HK-2 (cell line): ENCODE results near the gene STRA8.

Experiments
- DNase-seq: peaks from one replicate; pipeline ENCODE4 v3.0.0-alpha.2; 2018; ENCODE audit not compliant: unreplicated experiment

STRA8 gene

DNA sequence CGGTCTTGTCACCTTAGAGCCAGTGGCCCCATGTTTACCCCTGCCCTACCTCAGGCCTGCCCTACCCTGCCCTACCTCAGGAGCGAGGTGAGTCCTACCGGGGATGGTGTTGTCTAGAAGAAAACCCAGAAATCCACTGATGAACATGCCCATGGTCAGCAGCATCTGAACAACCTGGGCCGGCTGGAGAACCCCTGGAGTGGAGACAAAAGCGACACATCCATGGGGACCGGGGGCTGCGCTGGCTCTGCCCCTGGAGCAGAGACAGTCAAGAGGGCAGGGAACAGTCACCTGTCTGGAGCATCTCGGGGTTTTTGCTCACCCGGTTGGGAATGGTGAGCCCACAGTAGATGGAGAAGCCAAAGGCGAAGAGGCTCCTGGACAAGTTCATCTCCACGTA lies 36.3 kb downstream of the STRA8 start:
- DNase-seq, result no peak

DNA sequence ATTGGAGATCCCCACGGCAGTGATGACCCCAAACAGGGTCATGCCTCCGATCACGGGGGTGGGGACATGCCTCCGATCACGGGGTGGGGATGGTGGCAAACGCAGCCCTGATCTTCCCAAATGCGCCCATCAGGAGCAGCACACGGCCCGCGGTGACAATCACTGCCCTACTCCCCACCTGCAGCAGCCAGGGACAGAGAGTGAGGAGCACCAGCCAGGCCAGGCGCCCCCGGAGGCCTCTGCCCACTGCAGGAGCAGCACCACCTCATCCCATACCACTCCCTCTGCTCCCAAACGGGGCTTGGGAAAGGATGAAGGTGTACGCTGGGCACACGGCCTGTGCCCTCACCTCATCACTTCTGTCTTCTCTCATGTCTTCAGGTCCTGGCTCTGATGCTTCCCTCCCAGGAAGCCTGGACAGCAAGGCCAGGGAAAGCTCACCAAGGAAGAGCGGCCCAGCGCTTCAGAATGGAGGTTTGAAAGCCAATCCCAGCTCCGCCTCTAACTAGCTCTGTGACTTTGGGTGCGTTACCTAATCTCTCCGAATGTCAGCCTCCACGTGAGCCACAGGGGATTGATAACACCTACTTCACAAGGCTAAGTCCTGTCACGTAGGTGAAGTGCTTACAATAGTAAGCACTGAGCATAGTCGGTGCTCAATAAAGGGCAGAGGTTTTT lies 37.1 kb downstream of the STRA8 start:
- DNase-seq, result no peak

DNA sequence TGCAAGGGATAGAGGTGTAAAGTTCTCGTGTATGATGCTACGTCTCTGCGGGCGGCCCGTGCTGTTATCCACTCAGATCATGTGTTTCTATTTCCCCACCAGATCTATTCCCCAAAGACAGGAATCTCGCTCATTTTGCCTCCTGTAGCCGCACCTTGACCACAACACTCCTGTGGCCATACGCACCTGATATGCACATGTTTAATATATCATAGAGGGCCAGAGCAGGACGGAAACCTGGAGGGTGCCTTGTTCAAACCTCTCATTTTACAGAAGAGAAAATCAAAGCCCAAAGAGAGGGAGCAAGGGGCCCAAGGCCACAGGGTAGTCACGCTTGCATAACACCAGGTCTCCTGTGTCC lies 37.6 kb downstream of the STRA8 start:
- no peak for DNase-seq

DNA sequence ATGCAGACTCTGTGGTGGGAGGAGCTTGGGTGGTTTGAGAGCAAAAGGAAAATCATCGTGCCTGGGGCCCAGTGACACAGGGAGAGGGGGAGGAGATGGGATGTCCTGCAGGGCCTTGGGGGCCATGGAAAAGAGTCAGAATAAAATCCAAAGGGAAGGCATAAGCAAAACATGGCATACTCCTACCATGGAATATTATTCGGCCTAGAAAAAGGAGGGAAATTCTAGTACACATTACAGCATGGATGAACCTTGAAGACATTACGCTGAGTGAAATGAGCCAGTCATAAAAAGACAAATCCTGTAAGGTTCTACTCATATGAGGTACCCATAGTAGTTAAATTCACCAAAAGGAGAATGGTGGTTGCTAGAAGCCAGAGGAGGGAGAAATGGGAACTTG lies 38.7 kb downstream of the STRA8 start:
- DNase-seq, result no peak

DNA sequence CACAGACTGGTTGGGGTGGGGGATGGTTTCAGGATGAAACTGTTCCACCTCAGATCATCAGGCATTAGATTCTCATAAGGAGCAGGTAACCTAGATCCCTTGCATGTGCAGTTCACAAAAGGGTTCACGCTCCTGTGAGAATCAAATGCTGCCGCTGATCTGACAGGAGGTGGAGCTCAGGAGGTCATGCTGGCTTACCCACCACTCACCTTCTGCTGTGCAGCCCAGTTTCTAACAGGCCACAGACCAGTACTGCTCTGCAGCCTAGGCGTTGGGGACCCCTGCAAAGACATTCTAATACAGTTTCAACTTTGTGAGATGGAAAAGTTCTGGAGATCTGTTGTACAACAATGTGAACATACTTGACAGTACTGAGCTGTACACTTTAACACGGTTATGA lies 39.9 kb downstream of the STRA8 start:
- DNase-seq, result no peak

DNA sequence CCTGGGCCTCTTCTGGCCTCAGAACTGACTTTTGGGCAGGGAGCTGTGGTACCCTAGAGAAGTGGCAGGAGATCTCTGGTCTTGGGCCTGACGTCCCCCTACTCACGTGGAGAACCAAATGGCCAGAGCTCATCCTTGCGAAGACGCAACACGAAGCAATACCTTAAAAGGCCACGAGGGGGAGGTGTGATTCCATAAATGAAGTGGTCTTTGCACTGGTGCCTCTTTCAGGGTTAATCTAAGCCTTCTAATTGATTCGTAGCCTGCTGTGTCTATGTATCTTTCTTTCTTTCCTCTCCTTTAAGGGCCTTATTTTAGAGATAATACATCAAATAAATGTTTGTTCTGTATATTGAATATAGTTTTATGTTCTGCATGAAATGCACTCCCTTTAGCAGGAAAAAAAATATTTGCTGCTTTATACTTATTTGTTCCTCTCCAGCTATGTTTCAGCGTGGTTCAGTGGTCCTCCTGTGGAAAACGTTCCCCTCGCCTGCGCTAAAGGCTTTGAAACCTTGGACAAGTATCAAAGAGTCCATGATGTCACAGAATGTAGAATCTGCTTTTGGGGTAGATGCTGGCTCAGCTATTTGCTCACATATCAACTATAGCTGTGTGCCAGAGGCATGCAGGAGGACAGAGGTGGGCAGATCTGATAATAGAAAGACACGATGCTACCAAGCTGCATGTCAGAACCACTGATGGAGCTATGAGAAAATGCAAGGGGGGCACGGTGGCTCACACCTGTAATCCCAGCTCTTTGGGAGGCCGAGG lies 41.0 kb downstream of the STRA8 start:
- DNase-seq, result peak; percentile 70

DNA sequence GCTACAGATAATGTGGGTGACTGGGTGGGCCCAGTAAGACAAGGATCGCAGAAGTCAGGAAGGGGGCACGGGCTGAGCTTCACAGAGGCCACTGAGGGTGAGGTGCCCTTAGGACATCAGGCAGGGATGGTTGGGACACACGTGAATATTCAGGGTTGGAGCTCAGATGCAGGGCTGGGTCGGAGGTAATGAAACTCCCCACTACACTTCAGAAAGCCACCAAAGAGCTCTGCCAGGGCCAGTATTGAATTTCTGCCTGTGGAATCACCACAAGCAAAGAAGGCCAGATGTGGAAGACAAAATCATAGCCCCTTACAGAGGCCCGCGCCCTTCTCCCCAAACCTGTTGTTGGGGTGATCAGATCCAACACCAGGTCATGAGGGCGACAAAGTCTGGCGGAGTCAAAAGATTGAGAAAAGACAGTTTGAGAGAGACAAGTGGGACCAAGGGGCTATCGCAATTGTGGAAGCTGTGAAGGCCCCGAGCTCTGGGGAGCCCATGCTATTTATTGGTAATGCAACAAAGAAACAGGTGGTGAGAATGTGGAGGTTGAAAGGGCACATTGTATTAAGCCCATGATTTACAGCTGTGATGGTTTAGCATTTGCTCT lies 42.4 kb downstream of the STRA8 start:
- DNase-seq, result no peak

DNA sequence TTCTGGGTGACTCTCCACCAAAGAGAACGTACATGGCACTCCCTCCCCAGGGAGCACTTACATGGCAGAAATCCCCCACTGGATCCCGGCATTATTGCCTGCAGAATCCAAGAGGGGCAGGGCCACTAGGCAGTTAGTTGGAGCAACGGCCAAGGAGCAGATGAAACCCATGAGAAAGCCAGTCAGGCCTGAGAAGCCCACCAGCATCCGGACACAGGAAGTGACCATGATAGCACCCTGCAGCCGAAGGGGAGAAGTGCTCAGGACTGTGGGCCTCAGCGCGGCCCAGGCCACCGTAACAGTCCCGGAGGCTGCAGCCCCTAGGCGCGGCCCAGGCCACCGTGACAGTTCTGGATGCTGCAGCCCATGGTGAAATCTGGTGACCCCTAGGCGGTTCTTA lies 43.5 kb downstream of the STRA8 start:
- no peak for DNase-seq

DNA sequence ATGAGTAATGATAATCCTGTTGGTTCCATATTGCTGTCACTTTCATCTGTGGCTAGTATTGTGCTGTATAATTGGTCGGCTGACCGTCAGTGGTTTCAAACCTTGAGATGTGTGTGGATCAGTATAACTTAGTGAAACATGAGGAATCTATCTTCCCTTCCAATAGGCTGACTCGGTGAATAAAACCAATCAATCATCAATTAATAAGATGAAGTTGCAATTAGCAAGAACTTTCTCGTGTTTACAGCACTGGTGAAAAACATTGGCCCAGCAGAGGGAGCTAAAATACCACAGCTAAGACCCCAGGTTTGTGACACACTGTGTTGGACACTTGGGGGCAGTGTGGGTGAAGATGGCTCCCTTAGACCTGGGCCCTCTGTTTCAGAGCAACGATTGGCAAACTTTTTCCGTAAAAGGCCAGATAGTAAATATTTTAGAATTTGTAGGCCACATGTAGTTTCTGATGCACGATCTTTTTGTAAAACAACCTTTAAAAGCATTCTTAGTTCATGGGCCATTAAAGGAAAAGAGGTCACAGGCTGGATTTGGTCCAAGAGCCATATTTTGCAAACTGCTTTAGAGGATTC lies 47.8 kb downstream of the STRA8 start:
- peak; percentile 63 for DNase-seq

DNA sequence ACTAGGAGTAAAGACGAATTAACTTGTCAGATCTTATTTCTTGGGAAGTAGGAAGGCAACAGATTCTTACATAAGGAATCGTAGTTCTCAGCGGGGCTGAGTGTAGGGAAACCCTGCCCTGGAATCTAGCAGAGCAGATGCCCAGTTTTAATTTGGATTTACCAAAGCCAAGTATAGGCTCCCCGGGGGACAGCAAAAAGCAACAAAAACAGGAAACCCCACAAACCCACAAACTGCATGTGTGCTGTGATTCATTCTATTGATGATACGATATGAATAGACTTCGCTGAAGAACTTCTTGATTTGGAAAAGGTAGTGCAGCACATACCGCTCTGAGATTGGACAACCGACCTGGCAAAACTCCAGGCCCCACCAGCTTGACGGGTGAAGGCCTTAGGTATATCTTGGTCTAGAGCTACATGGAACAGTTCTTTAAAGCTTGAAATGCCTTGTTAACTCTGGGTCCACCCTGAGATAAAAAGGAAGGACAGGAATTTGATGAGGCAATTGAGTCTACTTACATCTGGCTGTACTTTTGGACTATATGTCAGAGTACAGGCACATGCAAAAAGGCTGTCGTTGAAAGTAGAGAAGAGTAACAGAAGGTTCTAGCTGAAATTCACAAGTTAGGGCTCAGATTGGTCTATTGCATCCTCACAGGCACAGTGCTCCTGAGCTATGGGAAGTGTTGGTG lies 49.1 kb downstream of the STRA8 start:
- DNase-seq, result no peak

DNA sequence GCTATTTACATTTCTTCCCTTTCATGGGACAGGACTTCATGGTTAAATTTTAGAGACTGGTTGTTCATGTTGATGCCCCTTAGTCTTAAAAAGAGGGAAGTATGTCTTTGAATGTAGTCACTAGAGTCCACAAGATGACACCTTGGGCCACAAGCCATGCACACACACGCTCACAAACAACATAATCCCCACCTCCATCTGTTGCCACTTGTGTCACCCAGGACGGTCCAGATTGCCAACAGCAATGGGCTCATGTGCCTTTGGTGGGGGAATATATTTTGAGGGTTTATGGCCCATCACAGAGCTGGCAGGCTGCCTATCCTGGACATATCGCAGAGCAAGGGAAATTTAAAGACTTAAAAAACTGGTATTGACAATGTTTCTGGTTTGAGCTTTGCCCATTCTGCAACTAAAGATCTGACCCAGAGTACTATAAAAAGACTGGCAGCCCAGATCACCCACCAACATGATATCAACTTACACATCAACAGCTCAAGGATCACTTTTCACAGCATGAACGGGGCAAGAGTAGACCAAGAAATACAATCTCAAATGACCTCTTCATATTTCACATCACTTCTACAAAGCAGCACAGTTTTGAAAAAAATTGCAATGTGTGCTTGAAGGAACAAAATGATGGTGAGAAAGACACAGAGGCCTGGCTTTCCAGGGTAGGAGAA lies 50.5 kb downstream of the STRA8 start:
- no peak for DNase-seq

- no peak for DNase-seq
Observed at GRCh38 chr7:135285547-135286233, 52.1 kb downstream of the STRA8 start.

DNA sequence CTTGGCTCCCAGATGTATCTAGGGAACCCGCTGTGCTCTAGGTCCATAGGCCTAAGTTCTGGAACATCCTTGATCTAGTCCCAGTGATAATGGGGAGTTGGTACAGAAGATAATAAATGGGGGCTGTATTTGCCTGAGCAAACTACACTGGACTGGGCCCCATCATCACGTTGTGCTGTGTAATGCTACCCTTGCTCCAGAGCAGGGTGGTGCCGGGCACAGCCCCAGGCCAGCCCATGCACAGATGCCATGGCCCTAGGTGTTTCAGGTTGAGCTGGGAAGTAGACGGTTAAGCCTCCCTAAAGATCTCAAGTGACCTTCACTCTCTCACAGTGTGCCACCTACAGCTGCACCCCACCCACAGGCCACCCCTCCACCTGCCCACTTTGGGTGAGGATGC lies 53.2 kb downstream of the STRA8 start:
- no peak for DNase-seq

- no peak for DNase-seq
Observed at GRCh38 chr7:135290594-135290993, 57.0 kb downstream of the STRA8 start.

DNA sequence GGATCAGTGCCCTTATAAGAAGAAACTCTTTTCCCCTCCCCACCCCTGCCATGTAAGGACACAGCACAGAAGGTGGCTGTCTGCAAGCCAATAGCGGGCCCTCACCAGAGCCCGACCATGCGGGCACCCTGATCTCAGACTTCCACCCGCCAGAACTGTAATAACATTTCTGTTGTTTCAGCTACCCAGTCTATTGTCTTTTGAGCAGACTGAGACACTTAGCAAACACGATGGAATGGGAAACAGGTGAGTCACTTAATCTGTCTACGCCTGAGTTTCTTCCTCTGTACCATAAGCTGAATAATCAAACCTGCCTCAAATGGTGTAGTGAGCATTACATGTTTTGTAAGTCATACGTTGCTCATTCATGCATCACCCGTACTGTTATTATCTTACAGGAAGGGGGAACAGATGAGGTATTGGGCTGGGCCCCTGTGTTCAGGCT lies 58.2 kb downstream of the STRA8 start:
- peak; percentile 14 for DNase-seq

- DNase-seq, result no peak
Observed at GRCh38 chr7:135299235-135299634, 65.6 kb downstream of the STRA8 start.

DNA sequence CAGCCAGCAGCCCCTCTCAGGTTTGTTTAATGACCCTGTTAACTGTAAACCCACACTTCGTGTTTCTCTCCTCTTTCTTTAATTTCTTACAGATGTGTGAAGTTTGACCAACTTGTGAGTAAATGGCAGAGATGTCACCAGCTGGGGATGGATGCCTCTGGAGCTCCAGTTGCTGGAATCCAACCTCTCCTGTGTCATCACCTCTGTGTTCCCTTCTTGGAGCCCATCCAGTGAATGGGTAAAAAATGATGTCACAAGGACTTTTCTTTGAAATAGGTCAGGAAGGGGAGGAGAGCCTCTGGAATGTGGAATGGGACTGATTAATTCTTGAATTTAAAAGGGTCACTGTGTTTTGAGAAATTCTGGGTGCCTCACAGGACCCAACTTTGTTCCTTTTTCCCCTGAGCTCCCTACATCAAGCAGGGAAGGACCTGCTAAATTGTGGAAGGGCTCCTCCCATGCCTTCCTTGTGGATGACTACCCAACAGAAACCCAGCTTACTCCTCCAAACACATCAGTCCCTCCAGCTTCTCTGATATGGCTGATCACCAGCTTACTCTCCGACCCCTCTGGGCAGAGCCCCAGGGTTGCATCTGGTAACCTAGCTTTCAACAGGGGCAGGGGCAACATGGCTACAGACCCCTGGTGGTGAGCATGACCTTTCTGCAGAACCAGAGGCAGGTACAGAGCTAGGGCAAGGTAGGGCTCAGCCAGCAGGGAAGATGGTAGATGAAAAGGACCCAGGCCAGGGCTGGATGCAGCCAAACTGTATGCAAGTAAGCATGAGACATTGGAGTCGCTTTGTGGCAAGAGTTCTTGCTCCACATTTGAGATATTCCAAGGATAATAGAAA lies 67.5 kb downstream of the STRA8 start:
- no peak for DNase-seq
